HCT116 (cell line): ENCODE data around the gene IFIT3.

ENCODE experiments used
- CEBPB ChIP-seq: IDR thresholded peaks from 2 replicates; pipeline ENCODE4 v1.6.1; 2012; ENCODE audit warnings: low read depth
- EZH2phosphoT487 ChIP-seq: fragments of 200-600 bp; IDR thresholded peaks from 2 replicates; pipeline ENCODE4 v1.6.1; 2018; ENCODE audit warnings: antibody characterized with exemption, borderline replicate concordance
- POLR2A ChIP-seq: IDR thresholded peaks from 2 replicates; pipeline ENCODE4 v1.7.0; 2011; ENCODE audit warnings: borderline replicate concordance; ENCODE audit not compliant: insufficient read depth, insufficient read length; ENCODE audit errors: extremely low read depth
- RAD21 ChIP-seq: IDR thresholded peaks from 2 replicates; pipeline ENCODE4 v1.6.1; 2012; ENCODE audit warnings: low read depth, mild to moderate bottlenecking
- ZNF274 ChIP-seq: fragments of 200-500 bp; sonication (Bioruptor generic); IDR thresholded peaks from 2 replicates; pipeline ENCODE4 v1.6.1; 2014; ENCODE audit warnings: mild to moderate bottlenecking, low read depth, low read length, inconsistent platforms
- TF ChIP-seq, protein P1 (sequence below): IDR thresholded peaks from 2 replicates; pipeline ENCODE4 v1.6.1; 2012
- TF ChIP-seq, protein P2 (sequence below), 3 experiments: fragments of 200-600 bp in 1 of 3; sonication (generic) in 1 of 3; IDR thresholded peaks in 2 of 3; conservative IDR thresholded peaks in 1 of 3; 2 replicates each; pipeline ENCODE4 v1.5.1; 2012 to 2017; ENCODE audit warnings: low read depth in 2 of 3, low read length in 2 of 3, antibody characterized with exemption in 1 of 3, borderline replicate concordance in 1 of 3, control low read depth in 1 of 3, mild to moderate bottlenecking in 1 of 3, mixed read lengths in 1 of 3, mixed run types in 1 of 3, moderate library complexity in 1 of 3; ENCODE audit not compliant: insufficient read depth in 1 of 3
- TF ChIP-seq, protein P3 (sequence below): IDR thresholded peaks from 2 replicates; pipeline ENCODE4 v1.6.1; 2012

DNA sequence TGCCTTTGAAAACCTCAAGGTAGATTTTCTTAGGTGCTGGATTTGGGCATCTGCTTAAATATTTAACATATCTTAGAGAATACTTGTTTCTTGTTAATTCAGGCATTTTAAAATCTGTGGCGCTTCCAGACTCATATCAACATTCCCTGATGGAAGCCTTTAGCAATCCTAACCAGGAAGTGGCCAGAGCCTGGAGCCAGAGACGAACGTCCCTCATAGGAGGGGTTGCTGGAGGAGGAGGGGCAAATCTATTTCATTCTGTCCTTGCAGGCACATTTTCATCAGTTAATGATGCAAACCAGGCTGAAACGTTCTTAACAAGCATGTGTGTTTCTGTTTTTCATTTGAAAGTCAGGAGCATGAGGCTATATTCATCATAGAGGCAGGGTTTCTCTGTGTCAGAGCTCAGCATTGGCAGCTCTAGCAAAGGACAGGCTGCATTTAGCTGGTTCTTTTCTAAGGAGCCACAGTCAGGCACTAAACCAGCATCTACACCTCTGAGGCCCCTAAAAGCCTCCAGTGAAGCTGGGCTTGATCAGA, 43.8 kb upstream of the IFIT3 start:
- TF ChIP-seq, protein P1, sequence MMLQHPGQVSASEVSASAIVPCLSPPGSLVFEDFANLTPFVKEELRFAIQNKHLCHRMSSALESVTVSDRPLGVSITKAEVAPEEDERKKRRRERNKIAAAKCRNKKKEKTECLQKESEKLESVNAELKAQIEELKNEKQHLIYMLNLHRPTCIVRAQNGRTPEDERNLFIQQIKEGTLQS = no peak
- no peak for TF ChIP-seq POLR2A
- TF ChIP-seq, protein P2, sequence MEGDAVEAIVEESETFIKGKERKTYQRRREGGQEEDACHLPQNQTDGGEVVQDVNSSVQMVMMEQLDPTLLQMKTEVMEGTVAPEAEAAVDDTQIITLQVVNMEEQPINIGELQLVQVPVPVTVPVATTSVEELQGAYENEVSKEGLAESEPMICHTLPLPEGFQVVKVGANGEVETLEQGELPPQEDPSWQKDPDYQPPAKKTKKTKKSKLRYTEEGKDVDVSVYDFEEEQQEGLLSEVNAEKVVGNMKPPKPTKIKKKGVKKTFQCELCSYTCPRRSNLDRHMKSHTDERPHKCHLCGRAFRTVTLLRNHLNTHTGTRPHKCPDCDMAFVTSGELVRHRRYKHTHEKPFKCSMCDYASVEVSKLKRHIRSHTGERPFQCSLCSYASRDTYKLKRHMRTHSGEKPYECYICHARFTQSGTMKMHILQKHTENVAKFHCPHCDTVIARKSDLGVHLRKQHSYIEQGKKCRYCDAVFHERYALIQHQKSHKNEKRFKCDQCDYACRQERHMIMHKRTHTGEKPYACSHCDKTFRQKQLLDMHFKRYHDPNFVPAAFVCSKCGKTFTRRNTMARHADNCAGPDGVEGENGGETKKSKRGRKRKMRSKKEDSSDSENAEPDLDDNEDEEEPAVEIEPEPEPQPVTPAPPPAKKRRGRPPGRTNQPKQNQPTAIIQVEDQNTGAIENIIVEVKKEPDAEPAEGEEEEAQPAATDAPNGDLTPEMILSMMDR (IDR thresholded peaks at IDR 0.05 in 2 of 3, conservative IDR thresholded peaks at IDR 0.05 in 1 of 3; ENCODE audit: borderline replicate concordance in 1 of 3, insufficient read depth in 1 of 3, low read depth in 2 of 3, low read length in 2 of 3) = no peak
- TF ChIP-seq ZNF274 = no peak
- TF ChIP-seq CEBPB = no peak
- TF ChIP-seq, protein P3, sequence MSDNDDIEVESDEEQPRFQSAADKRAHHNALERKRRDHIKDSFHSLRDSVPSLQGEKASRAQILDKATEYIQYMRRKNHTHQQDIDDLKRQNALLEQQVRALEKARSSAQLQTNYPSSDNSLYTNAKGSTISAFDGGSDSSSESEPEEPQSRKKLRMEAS = no peak
- TF ChIP-seq RAD21 = no peak
- no peak for TF ChIP-seq EZH2phosphoT487
